Brain pericyte (primary cell): Measurements from ENCODE around the gene ELOVL6.

Source experiments
- DNase-seq: peaks from one replicate; pipeline ENCODE4 v3.0.0-alpha.2; 2012; ENCODE audit warnings: low read depth, low spot score

ELOVL6 gene

DNA sequence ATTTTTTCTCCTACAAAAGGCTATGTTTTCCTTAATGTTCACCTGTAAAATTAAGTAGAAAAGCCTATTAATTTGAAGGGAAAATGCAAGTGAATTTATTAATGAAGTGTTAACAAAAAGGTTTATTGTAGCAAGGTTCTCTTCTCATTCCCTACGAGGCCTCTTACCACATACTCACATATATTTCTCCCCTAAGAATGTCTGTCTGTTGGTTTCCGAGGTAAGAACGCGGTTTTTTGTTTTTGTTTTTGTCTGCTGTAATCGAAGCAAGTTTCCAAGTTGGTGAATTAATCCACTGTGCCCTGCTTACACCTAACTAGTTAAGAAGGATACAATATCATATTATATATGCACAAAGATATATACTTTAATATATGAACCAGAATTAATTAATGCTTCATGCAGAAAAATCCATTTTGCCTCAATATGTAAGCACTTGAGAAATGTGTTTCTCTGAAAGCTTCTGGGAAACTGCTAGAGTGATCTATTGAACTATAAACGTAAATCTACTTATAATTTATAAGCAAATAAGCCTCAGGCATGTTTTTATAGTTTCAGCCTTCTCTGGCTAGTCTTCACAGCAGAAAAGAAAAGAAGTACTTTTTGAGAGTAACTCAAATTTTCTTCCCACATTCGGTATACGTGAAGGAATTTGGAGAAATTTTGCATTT is 164.9 kb downstream of the ELOVL6 start:
- no peak for DNase-seq

DNA sequence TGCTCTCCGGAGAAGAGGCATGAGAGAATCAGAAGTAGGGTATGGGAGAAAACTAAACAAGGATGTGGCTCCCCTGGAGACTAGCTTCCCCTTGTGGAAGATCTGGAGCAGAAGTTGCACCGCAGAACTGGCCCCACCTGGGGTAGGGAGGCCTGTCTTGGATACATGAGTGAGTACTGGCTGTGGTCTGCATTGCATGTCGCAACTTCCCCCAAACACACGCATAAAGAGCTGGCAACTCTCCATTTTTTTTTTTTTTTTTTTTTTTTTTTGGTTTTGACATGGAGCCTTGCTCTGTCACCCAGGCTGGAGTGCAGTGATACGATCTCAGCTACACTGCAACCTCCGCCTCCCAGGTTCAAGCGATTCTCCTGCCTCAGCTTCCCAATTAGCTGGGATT is 165.8 kb downstream of the ELOVL6 start:
- DNase-seq: no peak

DNA sequence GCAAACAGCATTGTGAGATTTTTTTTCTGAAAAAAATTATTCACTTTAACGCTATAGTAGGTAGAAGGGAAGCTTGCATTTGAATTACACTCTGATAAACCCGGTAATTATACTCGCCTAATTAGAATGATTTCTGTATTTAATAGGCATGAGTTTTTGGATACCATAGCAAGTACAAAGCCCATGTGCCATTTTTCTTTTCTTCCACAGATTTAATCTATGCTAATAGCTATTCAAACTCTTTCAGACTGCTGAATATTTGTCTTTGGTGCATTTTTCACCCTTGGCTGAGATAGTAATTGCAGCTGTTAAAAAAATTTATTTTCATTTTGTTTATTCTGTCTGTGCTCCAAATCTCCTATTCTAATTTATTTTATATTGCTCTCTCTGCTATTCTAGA is 172.7 kb downstream of the ELOVL6 start:
- no peak for DNase-seq

DNA sequence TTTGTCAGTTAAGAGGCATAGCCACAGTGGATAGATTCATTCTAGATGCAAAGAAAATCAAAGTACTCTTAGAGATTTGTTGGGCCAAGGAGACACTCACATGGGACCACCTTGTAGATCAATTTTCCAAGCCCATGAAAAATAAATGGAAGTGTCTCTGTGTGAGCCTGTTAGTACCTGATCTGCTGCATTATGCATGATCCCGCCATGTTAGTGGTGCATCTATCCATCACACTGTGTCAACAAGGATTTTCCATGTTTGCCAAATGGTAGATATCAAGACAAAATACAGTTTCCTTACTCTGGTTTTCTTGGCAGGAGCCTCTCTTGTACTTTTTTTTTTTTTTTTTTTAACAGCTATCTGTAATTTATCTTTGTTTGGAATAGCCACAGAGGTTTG is 173.4 kb downstream of the ELOVL6 start:
- no peak for DNase-seq

DNA sequence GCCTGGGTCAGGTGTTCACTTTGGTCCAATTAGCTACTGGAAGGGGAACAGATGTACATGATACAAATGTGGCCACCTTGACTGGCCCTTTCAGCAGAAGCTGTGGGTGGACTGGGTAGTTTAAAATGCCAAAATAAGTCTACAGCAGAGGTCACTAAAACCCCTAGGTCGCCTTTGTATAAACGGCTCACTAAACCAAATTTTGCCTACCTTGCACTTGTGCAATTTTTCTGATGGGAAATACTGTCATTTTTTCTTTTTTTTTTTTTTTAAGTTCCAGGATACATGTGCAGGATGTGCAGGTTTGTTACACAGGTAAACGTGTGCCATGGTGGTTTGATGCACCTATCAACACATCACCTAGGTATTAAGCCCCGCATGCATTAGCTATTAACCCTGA is 176.0 kb downstream of the ELOVL6 start:
- no peak for DNase-seq

DNA sequence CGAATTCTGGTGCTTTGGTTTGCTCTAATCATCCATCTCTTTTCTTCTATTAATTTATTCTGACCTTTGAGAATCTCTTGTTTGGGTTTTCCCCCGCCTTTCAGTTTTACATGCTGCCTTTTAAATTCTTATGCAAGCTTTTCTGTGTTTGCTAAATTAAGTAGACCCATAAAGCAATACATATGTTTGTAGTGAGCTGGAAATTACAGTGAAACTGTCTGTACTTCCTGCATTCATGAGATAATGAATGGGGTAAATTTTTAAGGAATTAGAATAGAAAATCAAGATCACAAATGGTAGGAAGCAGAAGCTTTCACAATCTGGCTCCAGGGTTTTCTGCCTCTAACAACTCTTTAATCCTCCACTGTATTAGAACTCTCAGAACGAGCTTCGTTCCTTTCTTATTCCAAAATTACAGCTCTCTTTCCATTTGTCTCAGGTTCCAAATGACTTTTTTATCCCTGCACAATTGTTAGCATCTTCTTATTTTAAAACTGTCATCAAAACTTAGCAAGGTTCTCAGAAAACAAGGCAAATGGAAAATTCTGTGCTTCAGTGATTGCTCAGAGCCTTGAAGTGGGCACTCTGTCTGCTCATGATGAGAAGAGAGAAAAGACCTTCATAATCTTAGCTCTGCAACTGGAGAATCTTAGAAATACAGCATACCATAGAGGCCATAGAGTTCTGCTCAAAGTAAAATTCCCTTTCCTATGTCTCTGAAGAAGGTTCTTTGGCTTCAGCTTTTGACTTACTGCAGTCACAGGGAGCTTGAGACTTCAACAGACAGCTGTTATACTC is 177.6 kb downstream of the ELOVL6 start:
- DNase-seq: no peak

DNA sequence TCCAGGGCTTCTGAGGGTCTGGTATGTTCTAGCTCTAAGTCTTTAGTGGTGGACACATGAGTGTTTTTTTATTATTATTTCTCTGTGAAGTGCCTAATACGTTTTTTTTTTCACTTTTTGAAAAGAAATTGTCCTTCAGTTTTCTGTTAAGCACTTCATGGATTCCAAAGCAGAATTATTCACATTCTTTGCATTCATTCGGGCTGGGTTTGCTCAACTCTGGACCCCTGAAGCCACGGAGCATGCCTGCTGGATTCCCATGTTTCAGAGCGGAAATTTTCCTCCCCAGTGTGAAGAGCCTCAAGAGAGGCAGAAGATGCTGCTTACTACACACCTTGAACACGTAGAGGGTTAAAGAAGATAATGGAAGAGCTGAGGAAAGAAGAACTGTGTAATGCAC is 178.3 kb downstream of the ELOVL6 start:
- DNase-seq: no peak

DNA sequence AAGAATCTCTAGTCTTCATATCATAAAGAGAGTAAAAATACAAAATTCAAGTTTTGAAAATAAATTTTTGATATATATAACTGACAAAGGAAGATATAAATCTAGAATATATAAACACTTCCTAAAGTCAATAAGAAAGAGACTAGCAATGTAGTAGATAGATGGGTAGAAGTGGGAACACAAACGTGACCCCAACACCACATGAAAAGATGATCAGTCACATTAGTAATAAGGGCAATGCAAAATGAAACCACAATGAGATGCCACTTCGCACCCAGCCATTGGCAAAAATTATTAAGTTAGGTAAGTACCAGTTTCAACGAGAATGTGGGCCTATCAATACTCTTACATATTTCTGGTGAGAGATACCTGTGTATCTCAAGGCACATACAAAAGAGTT is 179.3 kb downstream of the ELOVL6 start:
- no peak for DNase-seq

DNA sequence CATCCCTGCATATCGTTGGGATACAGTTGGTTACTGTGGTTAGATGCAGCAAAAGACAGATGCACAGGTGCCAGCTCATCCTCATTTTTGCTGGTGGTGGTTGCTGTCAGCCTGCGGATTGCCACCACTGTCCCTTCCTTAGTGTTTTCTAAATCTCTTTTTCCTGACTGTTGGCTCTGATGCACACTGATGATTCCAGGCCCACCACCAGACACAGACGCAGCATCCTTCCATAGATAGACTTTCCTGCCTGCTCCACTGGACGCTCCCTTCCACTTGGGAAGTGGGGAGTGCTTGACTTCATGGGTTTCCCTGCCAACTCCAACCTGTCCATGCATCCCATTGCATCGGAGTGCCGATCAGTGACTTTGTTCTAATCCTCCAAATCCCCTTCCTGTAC is 184.2 kb downstream of the ELOVL6 start:
- DNase-seq: no peak

DNA sequence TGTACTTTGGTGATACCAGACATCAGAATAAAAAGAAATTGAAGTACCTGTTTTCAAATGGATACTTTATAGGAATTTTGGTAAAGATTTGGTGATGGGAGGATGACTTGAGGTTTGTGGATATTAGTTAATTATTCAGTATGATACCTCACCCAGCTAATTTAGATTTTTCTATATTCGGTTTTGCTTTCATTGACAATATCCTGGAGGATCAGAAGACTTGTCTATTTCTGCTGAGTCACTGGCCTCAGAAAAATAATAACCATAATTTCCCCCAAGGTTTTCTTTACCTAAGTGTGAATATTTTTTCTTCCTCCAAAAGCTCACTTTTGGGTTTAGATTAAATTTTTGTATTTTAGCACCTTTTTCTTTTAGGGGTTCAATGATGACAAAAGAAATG is 185.5 kb downstream of the ELOVL6 start:
- DNase-seq: no peak

DNA sequence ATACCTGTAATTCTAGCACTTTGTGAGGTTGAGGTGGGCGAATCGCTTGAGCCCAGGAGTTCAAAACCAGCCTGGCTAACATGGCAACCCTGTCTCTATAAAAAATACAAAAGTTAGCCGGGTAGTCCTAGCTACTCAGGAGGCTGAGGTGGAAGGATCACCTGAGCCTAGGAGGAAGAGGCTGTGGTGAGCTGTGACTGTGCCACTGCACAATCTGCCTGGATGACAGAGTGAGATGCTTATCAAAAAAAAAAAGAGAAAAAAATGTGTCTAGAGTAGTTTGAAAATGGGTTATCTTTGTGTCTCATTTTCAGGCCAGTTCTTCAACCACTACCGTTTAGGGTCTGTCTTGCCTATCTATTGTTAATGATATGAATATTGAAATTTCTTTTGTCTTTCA is 187.6 kb downstream of the ELOVL6 start:
- DNase-seq: no peak

DNA sequence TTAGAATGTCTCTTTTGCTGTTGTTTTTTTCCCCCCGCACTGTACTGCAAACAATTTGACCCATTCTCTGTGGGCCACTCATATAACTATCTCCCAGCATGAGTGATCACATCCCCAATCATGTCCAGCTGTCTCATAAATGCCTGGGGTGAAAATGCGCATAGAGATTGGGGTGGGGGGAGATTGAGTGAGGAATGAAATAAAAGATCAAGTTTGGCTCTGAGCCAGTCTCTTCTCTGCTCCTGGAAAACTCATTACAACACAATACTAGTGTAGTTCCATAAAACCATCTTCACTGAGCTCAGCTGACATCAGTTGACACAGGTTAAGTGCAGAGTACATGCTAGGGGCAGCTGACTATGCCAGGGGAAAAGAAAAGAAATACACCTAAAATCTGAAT is 188.9 kb downstream of the ELOVL6 start:
- no peak for DNase-seq

DNA sequence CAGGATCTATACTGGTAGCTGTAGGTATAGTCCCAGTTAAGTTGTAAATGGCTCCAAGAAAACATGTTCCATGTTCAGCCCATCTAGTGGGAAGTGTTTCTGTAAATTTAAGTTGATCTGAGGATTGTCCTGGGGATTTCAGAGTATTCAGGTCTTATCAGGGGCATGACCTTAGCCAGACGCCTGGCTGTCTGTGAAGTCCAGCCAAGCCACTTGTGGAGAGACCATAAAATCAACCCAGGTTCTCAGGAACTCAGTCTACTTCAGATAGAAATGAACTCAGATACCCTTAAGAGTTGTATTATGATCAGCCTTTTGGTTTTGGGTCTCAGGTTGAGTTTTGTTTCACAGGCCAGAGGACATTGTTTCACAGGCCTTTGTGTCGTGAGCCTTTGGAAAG is 189.9 kb downstream of the ELOVL6 start:
- no peak for DNase-seq

DNA sequence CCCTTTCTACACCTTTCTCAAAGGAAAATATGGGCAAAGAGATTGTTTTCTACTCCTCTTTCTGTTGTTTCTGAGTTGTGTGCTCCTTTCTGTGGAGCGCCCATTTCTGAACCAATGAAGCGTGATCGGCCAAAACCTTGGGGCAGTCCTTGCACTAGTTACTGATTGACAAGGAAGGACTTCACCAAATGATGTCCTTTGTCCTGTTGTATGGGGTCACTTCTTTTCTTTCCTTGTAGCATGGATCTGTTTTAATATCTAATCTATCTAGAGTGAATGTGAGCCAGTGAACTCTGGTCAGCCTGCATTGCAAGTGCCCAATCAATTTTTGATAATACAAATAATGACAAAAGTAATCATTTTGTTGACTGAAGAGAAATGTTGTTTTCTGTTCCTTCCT is 191.2 kb downstream of the ELOVL6 start:
- DNase-seq: no peak

DNA sequence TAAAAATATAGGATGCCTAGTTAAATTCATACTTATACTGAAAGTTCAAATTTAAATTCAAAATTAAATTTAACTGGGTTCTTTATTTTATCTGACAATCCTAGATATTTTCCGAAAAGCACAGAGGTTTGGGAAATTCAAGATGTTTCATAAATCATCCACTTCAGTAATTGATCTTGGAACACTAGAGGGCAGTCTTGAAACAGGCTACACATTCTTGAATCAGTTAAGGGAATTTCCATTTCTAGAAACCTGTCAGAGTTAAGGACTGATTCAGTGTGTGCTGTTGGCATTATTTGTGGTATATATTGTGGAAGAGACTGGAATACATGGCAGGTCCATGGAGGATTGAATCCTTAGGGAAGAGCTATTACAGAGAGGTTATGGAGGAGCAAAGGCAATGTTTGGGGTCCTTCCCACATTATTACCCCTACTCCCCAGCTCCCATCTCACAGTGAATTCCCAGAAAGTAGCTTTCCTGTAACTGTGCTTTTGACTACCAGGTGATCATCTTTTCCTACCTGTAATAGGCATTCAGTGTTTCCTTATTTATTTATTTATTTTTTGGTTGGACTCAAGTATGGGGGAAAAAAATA is 192.9 kb downstream of the ELOVL6 start:
- peak; percentile 17 for DNase-seq

DNA sequence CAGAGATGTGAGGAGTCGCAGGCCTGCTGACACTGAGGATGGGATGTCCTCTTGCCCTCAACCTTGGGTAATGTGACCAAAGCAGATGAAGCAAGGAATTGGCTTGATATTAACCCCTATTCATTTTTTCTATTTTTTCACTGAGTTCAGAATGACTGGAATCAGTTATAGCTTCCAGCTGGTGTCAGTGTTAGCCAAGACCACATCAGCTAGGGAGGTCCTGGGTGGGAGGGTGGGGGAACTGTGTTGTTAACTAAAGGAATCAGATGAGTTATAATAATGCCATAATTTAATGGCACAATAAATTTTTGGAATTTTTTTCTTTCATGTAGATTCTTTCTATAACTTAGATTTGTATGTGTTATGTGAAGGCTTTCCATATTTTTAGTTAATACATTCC is 193.9 kb downstream of the ELOVL6 start:
- no peak for DNase-seq

DNA sequence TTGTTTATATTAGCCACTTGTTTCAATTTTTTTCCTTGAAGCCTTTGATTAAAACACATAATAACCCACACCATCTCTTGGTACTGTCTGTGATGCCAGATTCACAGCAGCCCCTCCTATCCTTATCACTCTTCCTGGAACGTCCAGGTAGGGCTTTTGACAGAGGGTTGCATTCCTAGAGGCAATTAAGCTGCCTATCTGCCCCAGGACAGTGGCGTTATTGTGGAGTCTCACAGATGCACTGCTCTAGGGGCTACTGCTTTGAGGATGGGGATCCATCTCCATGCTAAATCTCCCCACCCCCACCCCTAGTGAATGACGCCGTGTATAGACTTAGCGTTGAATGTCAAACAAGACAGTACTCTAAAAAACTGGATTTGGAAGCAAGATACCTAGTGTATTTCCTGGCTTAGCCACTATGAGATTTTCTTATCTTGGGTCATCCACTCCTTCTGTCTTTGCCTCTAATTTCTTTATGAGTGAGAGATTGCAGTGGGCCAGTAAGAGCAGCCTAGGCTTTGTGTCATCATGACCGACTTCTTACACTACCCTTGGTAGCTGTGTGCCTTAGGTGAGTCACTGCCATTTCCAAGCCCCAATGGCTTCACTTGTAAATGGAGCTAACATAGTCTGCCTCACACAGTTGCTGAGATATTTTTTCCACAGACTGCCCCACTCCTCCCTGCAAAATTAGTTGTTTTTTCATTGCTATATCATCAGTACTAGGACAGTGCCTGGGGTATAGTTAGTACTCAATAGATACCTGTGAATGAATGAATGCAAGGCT is 194.8 kb downstream of the ELOVL6 start:
- no peak for DNase-seq

DNA sequence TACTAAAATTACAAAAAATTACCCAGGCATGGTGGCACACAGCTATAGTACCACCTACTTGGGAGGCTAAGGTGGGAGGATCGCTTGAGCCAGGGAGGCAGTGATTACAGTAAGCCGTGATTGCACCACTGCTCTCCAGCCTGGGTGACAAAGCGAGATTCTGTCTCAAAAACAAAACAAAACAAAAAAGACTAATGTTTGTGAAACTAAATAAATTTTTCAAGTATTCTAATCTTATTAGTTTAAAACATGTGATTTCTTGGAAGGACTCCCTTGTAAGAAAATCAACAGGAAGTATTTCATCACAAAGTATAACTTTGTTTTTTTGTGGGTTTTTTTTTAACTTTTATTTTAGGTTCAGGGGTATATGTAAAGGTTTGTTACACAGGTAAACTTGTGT is 196.1 kb downstream of the ELOVL6 start:
- no peak for DNase-seq

DNA sequence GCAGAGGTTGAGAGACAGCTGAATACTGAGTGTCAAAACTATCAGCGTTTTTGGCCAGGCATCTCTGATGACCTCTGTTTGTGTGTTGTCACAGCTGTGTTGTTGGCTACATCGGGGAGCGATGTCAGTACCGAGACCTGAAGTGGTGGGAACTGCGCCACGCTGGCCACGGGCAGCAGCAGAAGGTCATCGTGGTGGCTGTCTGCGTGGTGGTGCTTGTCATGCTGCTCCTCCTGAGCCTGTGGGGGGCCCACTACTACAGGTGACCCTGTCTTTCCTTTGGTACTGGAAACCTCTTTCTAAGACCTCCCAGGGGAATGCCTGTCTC is 198.9 kb downstream of the ELOVL6 start:
- DNase-seq: no peak

DNA sequence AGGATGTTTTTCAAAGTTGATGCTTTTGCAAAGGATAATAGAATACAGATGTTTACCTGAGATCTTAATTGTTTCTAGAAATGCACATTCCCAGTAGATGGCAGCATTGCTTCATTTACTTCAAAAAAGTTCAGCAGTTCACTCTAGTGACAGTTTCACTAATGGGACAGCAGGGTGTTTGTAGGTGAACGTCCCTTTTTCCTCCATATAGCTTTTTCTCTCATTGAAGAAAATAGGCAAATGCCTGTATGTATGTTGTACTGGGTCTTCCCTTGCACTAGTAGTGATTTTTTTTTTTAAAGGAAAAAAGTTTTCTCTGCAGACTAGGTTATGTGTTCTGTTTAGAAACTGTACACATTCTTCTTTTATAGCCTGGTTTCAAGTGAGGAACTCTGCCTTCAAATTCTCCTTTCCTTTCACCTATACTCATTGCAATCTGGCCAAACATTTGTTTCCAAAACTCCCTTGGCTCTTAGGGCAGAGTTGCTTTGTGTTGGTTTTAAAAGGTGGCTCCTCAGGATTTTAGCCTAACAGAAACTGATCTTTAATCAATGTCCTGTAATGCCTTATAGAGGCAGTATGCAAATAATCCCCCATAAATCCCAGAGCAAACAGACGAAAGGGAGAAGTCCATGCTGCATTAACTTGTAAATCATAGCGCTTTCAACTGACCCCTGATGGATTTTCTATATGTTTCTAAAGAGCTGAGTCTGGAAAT is 199.4 kb downstream of the ELOVL6 start:
- no peak for DNase-seq

DNA sequence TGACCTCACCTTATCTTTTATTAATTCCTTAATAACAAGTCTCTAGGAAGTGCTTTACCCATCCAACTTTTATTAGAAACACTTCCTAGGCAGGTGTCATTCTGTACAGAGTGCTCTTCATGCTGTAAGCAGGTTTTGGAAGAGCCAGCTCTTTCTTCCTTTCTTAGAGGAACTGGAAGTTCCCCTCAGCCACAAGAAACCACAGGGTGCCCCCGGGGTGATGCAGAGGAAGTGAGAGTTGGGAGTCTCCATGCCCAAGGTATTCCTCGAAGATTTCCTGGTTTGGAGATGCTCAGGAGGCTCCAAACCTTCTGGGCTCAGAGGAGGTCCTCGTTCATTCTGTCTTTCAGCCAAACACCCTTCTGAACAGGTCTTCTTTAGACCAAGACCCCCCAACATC is 201.9 kb downstream of the ELOVL6 start:
- DNase-seq: no peak
